Stimulated activated CD4-positive, alpha-beta T cell treated with anti-CD3 and anti-CD28 coated beads, Interleukin-12 subunit alpha, Interleukin-12 subunit beta, amount 100 ng/mL, for 24 hours (primary cell): ENCODE results near the gene ATP5ME.

Source experiments
- DNase-seq, 2 experiments: peaks; one replicate each; pipeline ENCODE4 v3.0.0-alpha.2; 2020; ENCODE audit warnings: low read depth in 2 of 2

Gene ATP5ME

DNA sequence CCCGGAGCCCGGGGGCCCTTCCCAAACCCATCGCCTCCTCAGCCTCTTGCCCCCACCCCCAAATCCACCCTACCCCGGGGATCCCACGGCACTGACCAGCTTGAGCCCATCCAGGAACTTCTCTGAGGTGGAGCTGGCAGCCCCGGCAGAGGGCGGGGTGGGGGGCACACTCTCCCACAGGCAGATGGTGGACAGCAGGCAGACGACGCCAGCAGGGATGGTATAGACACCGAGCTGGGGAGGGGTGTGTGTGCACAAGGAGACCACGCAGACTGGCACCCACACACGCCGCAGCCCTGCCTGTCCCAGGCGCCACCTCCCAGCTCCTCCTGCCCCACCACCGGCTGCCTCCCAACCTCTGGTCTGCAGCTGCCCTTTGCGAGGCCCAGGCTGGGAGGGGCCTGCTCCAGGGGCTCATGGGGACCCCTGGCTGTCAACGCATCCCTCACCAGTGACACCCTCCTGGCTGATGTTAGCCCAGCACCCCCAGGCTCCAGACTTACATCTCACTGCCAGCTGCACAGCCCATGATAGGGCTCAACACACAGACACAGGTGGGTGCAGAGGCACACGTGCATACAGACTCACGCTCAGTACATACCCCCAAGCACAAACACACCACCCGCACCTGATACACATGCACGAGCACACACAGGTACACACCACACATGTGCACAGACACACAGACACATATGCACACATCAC is 10.7 kb upstream of the ATP5ME start:
- DNase-seq: no peak

DNA sequence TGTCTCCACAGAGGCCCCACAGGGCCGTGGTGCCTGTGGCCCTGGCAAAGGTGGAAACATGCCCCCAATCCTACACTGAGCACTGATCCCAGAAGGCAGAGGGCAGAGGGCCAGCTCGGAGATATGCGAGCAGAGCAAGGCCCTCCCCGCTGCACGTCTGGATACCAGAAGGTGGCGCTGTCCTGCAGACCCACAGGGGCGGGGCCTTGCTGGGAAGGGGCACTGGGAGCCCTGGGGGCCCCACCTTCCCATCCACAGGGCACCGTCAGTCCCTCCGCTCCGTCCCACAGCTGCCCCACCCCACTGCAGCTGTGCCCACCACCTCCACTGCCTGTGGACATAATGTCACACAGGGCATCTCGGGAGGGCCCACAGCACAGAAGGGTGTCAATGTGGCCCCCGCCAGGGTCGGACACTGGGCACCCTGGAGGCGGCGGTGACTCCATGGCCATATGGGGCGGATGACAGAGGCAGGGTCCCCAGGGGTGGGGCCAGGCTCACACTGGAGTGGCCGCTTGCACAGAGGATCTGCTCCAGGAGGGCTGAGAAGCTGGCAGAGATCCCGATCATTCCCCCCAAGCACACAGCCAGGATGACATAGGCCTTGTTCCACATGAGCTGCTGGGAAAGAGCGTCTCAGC is 10.0 kb upstream of the ATP5ME start:
- DNase-seq: no peak

DNA sequence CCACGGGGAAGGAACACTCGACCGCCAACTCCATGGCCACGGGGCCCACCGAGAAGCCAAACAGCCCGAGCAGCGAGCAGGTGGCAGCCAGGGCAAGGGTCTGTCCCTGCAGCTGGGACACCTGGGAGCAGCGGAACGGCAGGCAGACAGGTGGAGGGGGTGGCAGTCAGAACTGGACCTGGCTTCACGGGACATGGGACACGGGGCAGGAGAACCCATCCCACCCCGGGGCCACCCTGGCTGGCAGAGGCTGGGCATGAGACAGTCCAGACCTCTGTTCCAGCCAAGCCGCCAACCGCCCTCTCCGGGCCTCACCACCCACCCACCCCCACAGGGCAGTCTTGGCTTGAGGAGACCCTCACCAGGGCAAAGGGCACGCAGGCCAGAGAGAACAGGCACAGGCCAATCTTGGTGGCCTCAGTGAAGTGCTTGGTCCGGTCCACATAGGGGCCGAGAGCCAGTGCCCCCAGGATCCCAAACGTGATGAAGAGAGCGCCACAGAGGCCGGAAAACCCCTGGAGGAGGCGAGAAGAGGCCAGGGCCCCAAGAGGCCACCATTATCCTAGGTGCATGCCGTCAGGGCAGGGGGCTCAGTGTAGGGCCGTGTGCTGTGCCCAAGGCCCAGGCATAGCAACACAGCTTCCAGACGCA is 9.3 kb upstream of the ATP5ME start:
- no peak for DNase-seq

DNA sequence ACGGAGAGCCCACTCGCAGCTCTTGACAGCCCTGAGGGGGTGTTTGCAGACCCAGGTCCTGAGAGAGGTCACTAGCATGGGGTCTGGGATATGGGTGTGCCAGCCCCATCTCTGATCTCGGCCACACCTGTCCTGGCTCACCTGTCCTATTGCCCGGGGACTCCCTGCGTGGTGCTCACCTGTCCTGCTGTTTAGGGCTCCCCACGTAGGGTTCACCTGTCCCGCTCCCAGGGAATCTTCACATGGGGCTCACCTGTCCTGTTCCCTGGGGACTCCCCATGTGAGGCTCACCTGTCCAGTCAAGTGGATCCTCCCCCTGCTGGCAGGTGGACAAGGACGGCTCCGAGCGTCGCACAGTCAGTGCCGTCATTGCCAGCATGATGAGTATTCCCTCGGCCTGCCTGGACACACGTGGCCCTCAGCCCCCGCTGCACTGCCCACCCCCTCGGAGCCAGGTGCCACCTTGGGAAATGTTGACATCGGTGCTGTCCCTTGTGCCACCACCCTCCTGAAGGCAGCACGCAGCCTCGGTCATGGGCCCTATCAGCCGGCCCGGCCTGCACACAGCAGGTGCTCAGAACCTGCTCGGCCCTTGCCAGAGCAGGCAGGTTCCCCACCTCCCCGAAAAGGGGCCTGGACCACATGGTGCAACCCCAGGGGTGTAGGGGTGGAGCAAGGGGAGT is 8.6 kb upstream of the ATP5ME start:
- no peak for DNase-seq

DNA sequence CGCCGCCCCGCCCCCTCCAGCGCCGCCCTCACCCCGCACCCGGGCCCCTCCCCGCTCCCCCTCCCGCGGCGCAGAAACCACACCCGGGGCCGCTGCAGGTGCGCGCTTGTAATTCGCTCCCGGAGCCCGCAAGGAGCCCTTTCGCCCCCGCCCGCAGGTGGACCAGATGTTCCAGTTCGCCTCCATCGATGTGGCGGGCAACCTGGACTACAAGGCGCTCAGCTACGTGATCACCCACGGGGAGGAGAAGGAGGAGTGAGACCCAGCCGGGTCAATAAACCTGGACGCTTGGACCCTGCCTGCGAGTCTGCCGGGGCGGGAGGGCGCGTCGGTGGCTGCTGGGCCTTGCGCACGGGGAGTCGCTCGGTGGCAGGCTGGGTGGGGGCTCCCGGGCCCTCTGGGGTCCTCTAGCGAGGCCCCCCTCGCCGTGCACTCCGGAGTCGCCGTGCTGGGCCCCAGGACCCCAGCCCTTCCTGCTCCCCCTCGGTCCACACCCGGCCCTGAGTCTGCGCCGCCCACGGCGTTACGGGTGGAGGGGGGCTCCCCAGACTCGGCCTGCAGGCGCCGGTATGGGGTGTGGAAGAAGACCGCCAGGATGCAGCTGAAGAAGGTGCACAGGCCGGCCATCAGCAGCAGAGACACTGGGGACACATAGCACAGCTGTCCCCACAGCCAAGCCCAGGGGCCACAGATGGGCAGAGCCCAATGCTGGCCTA is 7.8 kb upstream of the ATP5ME start:
- DNase-seq: no peak

DNA sequence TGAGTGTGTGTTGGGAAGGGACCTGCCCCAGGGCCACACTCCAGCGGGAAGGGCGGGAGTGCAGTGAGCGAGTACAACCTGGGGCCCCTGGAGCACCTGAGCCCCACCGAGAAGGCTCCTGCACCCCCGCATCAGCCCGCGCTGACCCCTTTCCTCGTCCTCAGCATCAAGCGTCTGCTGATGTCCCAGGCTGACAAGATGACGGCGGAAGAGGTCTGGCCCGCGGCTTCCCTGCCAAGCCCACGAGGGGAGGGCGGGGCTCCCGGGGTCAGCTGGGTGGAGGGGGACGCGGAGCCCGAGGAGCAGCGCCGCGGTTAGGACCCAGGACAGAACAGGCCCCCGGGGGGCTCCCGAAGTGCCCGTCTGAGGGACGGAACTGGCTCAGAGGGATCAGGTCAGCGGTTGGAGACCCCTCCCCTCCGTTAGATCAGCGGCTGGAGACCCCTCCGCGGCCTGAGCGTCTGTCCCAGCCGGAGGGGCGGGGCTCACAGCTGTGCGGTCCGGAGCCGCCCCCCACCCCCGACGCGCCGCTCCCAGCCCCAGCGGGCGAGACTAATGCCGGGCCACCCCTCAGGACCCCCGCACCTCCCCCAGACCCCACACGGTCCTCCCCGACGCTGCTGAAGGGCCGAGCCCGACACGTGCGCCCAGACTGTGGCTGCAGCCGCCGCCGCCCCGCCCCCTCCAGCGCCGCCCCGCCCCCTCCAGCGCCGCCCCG is 7.0 kb upstream of the ATP5ME start:
- no peak for DNase-seq

DNA sequence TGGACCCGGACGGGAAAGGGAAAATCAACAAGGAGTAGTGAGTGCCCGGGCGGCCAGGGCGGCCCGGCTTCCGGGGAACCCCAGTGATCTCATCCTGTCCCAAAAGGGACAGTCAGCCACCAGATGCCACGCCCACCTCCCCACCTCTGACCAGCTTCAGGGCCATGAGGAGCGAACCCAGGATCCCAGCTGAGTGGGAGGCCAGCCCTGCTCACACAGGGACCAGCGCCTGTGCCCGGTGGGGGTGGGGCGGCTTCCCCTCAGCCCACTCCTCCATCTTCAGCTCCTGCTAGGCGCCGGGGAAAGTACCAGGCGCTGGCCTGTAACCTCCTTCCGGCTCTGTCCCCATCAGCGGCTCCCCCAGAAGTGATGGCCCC is 6.5 kb upstream of the ATP5ME start:
- no peak for DNase-seq

DNA sequence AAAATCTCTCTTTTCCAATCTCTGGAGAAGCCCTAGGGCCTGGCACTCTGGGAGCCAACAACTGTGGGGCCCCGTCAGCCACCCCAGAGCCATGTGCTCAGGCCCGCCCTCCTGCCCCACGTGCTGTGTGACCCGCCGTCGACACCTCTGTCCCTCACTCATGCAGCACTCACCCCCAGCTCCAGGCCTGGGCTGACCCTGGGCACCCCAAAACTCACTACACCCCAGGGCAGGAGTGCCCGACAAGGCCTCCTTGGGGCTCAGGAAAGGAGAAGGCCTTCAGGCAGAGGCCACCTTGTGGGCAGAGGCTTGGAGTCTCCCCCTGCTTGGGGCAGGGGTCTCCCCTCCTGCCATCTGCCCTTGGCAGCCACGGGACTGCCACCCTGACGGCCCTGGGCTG is 6.0 kb upstream of the ATP5ME start:
- DNase-seq: no peak

DNA sequence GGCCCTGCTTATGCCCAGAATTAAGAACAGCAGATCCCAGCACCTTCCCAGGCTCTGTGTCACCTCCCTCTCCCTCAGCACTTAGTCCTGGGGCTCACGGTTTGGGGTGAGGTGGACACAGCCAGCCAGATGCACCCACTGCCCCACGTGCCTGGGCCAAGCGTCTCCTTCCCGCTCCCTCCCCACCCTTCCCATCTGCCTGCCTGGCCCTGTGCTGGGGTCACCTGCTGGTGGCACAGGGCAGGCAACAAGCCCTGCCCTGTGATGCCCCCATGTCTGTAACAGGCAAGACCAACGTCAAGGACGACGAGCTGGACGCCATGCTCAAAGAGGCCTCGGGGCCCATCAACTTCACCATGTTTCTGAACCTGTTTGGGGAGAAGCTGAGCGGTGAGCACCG is 5.6 kb upstream of the ATP5ME start:
- DNase-seq: no peak

DNA sequence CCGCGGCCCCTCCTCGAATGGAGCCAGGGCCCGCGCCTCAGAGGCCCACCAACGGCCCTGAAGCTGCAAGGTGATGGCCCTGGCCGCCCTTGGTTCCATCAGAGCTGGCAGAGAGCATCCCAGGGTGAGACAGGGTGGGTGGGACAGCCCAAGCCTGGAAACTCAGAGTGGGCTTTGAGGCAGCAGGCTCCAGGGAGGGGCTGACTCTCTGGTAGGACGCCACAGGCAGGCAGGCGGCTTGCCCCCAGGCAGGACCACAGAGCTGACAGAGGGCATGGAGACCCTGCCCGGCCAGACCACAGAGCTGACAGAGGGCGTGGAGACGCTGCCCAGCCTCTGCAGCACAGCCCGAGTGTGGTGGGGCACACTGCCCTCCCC is 5.0 kb upstream of the ATP5ME start:
- no peak for DNase-seq

DNA sequence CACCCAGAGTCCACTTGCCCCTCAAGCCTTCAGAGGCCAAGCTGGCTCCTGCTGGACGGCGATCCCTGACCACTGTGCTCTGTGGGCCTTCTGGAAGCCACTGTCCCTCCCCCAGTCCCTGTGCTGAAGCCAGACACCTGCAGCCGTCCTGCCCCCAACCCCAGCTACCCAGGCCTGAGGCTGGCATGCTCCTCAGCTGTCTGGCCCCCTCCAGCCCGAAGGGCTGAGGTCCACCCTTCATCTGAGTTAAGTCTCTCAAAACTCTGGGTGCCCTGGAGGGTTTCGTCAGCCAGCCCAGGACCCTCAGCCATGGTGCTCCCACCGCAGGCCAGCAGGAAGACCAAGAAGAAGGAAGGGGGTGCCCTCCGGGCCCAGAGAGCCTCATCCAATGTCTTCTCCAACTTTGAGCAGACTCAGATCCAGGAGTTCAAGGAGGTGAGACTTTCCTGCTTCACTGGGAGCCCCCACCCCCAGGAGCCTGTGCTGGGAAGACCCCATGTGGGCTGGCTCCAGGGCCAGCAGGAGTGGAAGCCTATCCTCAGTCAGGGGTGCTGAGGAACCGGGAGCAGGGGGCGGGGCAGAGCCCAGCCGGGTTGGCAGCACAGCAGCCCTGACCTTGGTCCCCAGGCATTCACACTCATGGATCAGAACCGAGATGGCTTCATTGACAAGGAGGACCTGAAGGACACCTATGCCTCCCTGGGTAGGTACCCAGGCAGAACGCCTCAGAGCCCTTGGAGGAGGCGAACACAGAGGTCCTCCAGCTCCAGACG is 4.4 kb upstream of the ATP5ME start:
- DNase-seq: no peak

DNA sequence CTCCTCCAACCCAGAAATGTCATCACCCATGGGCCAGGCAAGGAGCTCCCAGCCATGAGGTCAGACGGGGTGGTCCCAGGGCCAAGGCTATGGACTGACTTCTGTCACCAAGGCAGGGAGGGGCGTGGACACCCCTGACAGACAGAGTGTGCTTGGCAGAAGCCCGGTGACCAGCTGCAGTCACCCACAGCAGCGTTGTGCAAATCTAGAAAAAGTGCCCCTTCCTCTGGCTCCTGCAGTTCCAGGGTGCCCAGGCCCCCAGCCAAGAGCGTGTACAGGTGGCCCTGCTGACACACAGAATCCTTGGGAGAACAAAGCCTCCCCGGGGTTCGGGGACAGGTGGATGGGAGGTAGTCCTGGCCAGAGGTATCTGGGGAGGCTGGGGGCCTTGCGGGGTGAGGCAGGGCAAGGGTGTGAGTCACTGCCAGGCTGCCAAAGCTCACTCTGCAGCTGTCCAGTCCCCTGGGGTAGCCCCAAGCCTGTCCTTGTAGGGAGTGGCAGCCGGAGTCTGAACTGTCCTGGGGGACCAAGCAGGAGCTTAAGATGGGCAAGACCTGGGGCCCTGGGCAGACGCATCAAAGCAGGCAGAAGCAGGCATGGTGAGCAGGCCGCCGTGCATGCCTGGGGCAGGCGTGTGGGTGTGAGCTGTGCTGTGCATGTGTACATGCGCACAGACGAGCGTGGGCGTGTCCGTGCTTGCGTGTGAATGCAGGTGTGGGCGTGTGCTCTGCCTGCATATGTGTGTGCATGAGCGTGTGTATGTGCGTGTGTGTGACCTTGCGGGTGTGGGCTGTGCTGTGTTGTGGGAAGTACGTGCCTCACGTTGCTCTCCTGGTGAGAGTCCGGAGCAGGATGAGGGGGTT is 3.6 kb upstream of the ATP5ME start:
- DNase-seq: no peak

DNA sequence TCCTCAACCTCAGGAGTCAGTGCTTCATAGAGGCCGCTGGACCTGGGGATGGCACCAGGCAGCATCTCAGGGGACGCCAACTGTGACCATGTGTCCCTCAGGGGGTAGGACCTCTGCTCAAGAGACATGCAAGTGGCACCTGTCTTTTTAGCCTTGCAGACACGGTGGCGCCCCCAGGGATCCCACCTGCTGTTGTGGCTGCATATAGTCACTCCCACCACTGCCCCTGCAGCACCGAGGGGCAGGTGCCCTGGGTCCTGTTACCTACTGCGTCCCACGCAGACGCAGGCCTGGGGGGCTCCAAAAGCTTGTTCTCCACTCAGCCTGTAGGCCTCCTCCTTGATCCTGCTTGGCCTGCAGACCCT is 2.8 kb upstream of the ATP5ME start:
- no peak for DNase-seq

DNA sequence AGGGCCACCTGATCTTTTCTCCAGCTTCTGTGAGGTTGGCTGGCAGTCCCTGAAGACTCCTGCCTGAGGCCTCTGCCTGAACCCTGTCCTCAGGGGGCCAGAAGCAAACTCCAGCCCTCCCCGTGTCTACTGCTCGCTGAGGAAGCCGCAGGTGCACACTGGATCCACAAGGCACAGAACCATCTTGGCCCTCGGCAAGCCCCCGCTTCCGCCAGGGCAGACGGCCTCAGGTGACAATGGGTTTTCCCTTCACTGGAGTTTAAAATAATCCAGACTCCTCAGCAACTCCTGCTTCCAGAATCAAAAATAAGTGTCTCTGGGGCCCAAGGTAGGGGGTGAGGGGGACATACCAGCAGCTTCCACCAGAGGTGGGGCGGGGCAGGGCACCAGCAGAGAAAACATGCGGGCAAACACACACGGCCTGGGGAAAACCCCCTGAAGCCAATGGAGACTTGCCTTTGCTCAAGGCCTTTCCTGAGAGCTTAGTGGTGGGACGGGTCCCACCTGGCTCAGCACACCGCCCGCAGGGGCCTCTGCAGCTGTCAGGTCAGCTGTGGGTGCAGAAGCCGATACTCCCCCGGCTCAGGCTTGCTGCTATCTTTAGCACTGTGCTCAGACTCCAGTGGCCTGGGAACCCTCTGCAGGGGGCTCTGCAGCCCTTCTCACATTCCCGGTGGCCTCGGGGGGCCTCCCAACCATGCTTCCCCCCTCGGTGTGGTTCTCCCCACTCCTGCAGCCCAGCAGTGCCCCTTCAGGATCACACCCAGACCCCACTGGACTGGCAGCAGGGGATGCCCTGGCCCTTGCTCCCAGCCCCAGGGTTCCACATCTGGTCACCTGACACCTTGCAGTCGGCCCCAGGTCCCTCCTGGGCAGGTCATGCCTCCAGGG is 2.1 kb upstream of the ATP5ME start:
- DNase-seq: no peak

DNA sequence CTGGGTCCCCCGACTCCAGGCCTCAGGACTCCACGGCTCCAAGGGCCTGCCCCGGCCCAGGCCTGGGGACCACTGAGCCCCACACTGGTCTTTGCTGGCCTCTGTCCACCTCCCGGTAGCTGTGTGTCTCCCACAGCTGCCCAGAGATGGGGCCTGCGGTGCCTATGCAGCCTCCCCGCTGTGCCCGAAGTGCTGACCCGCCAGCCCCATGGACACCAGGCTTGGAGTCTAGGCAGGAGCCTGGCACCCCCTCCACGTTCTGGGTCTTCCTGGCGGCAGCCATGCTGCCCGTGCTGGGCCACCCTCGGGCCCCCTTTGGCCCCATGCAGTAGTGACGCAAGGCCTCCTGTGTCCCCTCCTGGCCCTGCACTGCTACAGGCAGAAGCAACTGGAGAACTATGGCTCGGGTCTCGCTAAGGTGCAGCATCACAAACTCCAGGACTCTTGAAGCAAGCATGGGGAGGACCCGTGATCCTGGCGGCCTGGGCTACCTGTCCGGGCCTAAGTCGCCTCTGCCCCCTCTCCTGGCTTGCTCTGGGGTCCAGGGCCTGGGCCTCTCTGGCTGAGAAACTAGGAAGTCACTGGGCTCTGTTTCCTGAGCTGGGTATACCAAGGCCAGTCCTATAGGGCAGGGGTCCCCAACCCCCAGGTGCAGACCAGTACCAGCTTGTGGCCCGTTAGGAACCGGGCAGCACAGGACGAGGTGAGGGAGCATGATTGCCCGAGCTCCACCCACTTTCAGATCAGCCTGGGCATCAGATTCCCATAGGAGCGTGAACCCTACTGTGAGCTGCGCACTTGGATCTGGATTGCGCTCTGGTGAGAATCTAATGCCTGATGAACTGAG is 1.2 kb upstream of the ATP5ME start:
- no peak for DNase-seq

DNA sequence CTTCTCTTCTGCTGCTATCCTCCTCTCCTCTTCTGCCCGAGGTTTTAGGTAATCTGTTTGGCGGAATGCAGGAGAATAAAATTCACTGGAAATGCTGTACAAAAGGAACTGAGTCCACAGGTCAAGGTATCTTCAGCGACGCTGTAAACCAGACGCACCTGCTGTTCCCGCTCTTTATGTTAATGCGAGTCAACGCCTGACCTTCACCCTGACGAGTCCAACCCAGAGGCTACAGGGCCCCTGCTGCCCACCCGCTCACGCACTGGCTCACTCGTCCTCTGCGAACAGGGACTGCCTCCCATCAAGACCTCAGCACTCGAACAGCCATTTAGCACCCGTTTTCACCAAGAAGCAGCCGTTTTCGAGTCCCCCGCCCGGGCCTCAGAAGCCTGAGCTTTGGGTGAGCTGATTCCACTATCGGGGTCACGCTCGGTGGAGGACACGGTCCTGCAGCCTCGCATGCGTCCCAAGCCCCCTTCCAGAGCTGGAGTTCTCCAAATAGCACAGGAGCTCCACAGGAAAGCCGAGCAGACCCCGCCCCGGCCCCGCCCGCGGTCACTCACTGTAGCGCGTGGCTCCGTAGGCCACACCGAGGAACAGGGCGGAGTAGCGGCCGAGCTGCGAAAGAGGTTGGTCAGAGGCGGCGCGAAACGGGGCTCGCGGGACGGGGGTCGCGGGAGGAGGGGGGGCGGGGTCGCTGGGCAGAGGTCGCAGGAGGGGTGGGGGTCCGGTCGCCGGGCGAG is 556 bp downstream of the ATP5ME start:
- no peak for DNase-seq

DNA sequence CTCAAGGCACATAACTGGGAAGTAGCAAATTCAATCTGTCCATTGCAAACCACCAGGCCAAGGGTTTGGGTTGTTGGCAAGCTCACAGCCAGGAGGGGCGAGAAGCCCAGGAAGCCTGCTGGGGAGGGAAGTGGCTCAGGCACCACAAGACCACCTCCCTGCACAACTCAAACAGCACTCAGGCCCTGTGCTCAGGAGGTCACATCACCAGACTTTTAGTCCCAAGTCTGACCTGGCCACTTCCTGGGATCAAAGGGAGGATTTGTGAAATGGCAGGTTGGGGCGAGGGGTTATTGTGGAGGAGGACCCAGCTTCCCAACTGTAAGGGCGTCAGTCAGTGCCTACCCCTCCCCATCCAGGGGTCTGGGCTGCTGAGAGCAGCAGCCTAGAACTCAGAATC is 2.3 kb downstream of the ATP5ME start:
- DNase-seq: no peak
